Uterus (tissue), 4 donors: ENCODE results near the gene COL4A1. TPM values are rescaled to one million over a fixed set of nuclear protein-coding genes. Genes with fewer than 3 reads are reported as not detected.

Source experiments
- DNase-seq, 2 donors: peaks; one replicate each; pipeline ENCODE4 v3.0.0-alpha.2; 2019 to 2020
- H3K27ac ChIP-seq, 2 donors: fragments of 200-600 bp; sonication (generic); 1 replicate in 1 of 2; 2 replicates in 1 of 2; pipeline ENCODE4 v1.5.1; 2016 to 2018
- H3K27me3 ChIP-seq, 2 donors: fragments of 200-600 bp; sonication (generic); one replicate each; pipeline ENCODE4 v1.5.1; 2018 to 2019; ENCODE audit warnings: control low read depth in 1 of 2
- H3K36me3 ChIP-seq, 2 donors: fragments of 200-600 bp; sonication (generic); one replicate each; pipeline ENCODE4 v1.5.1; 2019; ENCODE audit warnings: control low read depth in 1 of 2
- H3K4me1 ChIP-seq, 2 donors: fragments of 200-600 bp; sonication (generic); one replicate each; pipeline ENCODE4 v1.5.1; 2018 to 2019; ENCODE audit warnings: control low read depth in 1 of 2
- H3K4me3 ChIP-seq, 2 donors: fragments of 200-600 bp; sonication (generic); 1 replicate in 1 of 2; 2 replicates in 1 of 2; pipeline ENCODE4 v1.5.1; 2018 to 2019; ENCODE audit warnings: mild to moderate bottlenecking in 1 of 2
- H3K9me3 ChIP-seq, 2 donors: fragments of 200-600 bp; sonication (generic); one replicate each; pipeline ENCODE4 v1.5.1; 2019; ENCODE audit warnings: control low read depth in 1 of 2
- POLR2A ChIP-seq, 2 donors: fragments of 450-650 bp; IDR thresholded peaks; one replicate each; pipeline ENCODE4 v1.6.1; 2016; ENCODE audit warnings: antibody characterized with exemption in 2 of 2, mild to moderate bottlenecking in 1 of 2, moderate library complexity in 1 of 2
- intact Hi-C: fragments of 100-400 bp; cut with DNase I; formaldehyde crosslinking; loops from one replicate; pipeline ENCODE4 v1.15.1; 2023; ENCODE audit warnings: low total_unique reads
- total RNA-seq, 4 donors: library from RNA; depleted of rRNA in 3 of 4; stranded (reverse); fragments of >200 nt in 3 of 4; gene quantifications; one replicate each; pipeline versions ENCODE4 v1.1.0 to v1.2.4, GENCODE V29; 2014 to 2023
- TF ChIP-seq, protein P1 (sequence below), 4 experiments: fragments of 200-600 bp in 2 of 4; fragments of 450-650 bp in 2 of 4; sonication (generic) in 2 of 4; IDR thresholded peaks; one replicate each; pipeline ENCODE4 v1.5.1; 2016 to 2019; ENCODE audit warnings: antibody characterized with exemption in 4 of 4, mild to moderate bottlenecking in 2 of 4, moderate library complexity in 1 of 4
- donor health status: DM: yes; HTN: yes; CAD: no.

Gene COL4A1
- total RNA-seq, 4 donors from 2014 or later = 164 to 737 (median 209) TPM

DNA sequence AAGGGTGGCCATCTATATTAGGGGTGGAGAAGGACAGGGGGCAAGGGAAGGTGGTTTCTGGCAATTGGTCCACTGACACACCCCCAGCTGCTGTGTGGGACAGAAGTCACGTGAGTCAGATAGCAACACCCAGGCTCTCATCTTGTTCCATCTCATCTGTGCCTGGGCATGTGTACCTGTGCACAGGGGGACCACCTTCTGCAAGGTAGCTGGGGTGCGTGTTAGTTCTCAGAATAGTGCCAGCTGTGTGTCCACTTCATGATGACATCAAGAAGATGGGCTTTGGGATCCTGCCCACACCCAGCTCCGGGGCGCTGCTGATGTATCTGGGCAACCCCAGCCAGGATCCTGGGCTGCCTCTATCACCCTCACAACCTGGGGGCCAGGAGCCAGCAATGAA, 38.7 kb upstream of the COL4A1 start:
- no peaks in the 10 kb centered on the region for H3K36me3 ChIP-seq
- no peaks in the 10 kb centered on the region for H3K4me1 ChIP-seq
- intact Hi-C loops = no loop called here
- H3K27me3 ChIP-seq = no peaks in the 10 kb centered on the region
- peak; percentile 13 to 15 for DNase-seq
- peak overlapping the region; percentile 3 to 96 for H3K27ac ChIP-seq
- TF ChIP-seq, protein P1, sequence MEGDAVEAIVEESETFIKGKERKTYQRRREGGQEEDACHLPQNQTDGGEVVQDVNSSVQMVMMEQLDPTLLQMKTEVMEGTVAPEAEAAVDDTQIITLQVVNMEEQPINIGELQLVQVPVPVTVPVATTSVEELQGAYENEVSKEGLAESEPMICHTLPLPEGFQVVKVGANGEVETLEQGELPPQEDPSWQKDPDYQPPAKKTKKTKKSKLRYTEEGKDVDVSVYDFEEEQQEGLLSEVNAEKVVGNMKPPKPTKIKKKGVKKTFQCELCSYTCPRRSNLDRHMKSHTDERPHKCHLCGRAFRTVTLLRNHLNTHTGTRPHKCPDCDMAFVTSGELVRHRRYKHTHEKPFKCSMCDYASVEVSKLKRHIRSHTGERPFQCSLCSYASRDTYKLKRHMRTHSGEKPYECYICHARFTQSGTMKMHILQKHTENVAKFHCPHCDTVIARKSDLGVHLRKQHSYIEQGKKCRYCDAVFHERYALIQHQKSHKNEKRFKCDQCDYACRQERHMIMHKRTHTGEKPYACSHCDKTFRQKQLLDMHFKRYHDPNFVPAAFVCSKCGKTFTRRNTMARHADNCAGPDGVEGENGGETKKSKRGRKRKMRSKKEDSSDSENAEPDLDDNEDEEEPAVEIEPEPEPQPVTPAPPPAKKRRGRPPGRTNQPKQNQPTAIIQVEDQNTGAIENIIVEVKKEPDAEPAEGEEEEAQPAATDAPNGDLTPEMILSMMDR (IDR thresholded peaks at IDR 0.05) = no peak
- TF ChIP-seq POLR2A (IDR thresholded peaks at IDR 0.05) = no peak
- no peak overlapping the region for H3K4me3 ChIP-seq
- H3K9me3 ChIP-seq = no peaks in the 10 kb centered on the region

DNA sequence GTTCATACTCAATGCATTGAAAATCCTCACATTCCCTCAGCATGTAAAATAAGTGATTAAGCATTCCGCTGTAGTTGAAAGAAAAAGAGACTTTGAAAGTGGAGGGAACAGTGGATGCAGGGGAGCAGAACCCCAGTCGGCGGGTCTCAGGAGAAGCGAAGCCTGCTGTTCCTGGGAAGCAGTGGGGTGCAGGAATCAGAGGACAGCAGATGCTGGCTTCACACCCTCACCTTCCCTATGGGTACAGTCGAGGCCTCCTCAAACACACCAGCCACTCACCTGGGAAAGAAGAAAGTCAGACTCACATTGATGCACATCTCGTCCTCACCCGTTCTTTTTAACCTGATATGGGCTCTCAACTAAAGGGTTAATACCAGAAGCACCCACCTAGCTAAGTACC, 38.3 kb upstream of the COL4A1 start:
- Histone ChIP-seq H3K27me3 (no peaks in the 10 kb centered on the region), H3K4me1 (peaks cover 0 to 4% of the 10 kb centered on the region in 2 donors)

DNA sequence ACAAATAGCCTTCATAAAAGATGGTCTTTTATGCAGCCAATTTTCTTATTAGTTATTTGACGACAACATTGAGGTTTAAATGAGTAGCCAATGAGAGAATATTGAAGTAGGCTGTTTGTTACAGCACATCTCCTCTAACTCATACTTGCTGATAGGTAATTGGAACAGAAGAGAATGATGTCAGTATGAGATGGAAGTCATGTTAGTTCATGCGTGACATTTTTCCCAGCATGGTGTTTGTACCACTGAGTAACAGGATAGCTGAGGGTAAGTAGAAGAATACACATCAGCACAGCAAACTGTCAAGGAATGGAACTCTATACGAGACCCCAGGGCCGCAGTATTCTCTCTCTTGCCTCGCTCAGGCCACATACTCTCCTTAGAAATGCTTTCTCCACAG, 37.4 kb upstream of the COL4A1 start:
- DNase-seq = peak in 1 of 2 donors; percentile 4
- H3K4me1 ChIP-seq = peaks cover 0 to 13% of the 10 kb centered on the region in 2 donors
- peak overlapping the region; percentile 92 to 96 for H3K27ac ChIP-seq
- H3K4me3 ChIP-seq = no peak overlapping the region
- intact Hi-C loops = no loop called here
- no peaks in the 10 kb centered on the region for H3K36me3 ChIP-seq
- no peak for TF ChIP-seq POLR2A (IDR thresholded peaks at IDR 0.05)
- TF ChIP-seq, protein P1 (IDR thresholded peaks at IDR 0.05) = no peak
- no peaks in the 10 kb centered on the region for H3K9me3 ChIP-seq
- H3K27me3 ChIP-seq = no peaks in the 10 kb centered on the region

More for the DNA sequence above, 38.3 kb upstream of the COL4A1 start:
- DNase-seq = peak; percentile 2 to 8
- Histone ChIP-seq H3K27ac (peak overlapping the region; percentile 3 to 96), H3K9me3 (no peaks in the 10 kb centered on the region), H3K4me3 (no peak overlapping the region), H3K36me3 (no peaks in the 10 kb centered on the region)
- intact Hi-C loops = no loop called here
- TF ChIP-seq, protein P1 (IDR thresholded peaks at IDR 0.05) = no peak
- TF ChIP-seq POLR2A (IDR thresholded peaks at IDR 0.05) = no peak

DNA sequence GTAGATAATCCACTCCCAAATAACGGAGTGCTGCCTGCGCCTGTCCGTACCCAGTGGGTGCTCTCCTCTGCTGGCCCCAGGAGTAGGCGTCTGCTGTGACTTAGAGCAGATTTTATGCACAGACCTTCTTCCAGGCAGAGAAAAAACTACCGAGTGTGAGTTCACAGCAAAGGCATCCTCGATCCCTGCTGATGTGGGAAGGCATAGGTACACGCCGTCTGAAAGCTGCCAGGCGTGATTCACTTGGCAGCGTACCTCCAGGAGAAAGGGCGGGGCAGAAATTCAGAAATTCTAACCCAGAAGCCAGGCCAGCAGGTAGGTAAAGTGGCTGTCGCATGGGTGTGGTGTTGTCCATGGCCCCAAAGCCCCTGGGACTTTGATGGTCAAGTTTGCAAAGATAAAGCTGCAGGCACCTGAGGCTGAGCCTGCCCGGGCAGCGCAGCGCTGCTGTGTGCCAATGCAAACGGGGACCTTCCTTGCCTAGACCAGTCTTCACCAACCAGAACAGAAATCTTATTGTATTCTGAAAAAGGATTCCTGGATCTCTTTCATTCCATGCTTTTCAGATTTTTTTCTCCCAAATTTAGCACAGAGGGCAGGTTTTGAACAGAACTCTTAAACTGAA, 36.4 kb upstream of the COL4A1 start:
- Histone ChIP-seq H3K27me3 (no peaks in the 10 kb centered on the region), H3K9me3 (no peaks in the 10 kb centered on the region), H3K36me3 (no peaks in the 10 kb centered on the region), H3K4me3 (no peak overlapping the region), H3K4me1 (peaks cover 3 to 15% of the 10 kb centered on the region in 2 donors), H3K27ac (peak overlapping the region; percentile 92 to 96)
- peak; percentile 22 to 32 for TF ChIP-seq POLR2A (IDR thresholded peaks at IDR 0.05)
- TF ChIP-seq, protein P1 (IDR thresholded peaks at IDR 0.05) = no peak
- intact Hi-C loops = no loop called here
- peak in 1 of 2 donors; percentile 76 for DNase-seq

DNA sequence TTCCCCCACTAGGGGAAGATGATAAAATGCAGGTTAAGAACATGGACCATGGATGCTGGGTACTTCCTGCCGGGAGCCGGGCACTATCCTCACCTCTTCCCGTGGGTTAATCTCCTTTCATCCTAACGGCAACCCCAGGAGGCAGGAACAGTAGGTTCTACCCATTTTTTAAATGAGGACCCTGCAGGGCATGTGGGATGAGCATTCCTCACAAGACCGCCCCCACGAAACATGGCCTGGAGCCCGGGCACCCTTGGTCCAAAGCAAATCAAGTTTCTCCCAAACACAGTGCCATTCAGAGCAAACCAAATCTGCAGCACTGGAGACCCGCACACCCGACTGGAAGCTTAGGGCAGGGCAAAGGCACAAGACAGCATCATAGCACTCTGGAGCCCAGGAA, 35.5 kb upstream of the COL4A1 start:
- intact Hi-C loops = no loop called here
- Histone ChIP-seq H3K36me3 (no peaks in the 10 kb centered on the region), H3K4me1 (peaks cover 5 to 24% of the 10 kb centered on the region in 2 donors), H3K27me3 (no peaks in the 10 kb centered on the region), H3K9me3 (no peaks in the 10 kb centered on the region), H3K27ac (peak overlapping the region; percentile 92 to 96), H3K4me3 (no peak overlapping the region)
- DNase-seq = peak in 1 of 2 donors; percentile 13
- TF ChIP-seq, protein P1 (IDR thresholded peaks at IDR 0.05) = no peak
